A673 (cell line): ENCODE results near the gene GALNT10. TPM values are rescaled to one million over a fixed set of nuclear protein-coding genes. Genes with fewer than 3 reads are reported as not detected.

Experiments
- BruUV-seq: library from RNA; stranded (reverse); fragments of 400-500 nt; replicated peaks from 2 replicates; lab custom pipeline; 2021; lab: Mats Ljungman, UMichigan
- CTCF ChIA-PET: fragments of 300-600 bp; sonication (Branson Sonifier 250); formaldehyde crosslinking; loops from one replicate; lab custom pipeline; 2022; ENCODE audit warnings: antibody characterized with exemption; lab: Charles Lee
- POLR2A ChIA-PET: fragments of 300-600 bp; sonication (Branson Sonifier 250); formaldehyde crosslinking; loops from one replicate; lab custom pipeline; 2022; ENCODE audit warnings: antibody characterized with exemption; ENCODE audit not compliant: low non-redundant PET; lab: Charles Lee
- DNase-seq: peaks from one replicate; pipeline ENCODE4 v3.0.0-alpha.2; 2015; ENCODE audit warnings: low spot score
- H3K27ac ChIP-seq: fragments of 200-600 bp; sonication (generic); 2 replicates; pipeline ENCODE4 v1.5.1; 2016; ENCODE audit warnings: mixed run types, low read depth, mild to moderate bottlenecking, mixed read lengths, antibody characterized with exemption, low read length; ENCODE audit not compliant: poor library complexity, severe bottlenecking
- H3K27me3 ChIP-seq: fragments of 200-600 bp; sonication (generic); replicated peaks from 2 replicates; pipeline ENCODE4 v1.6.1; 2017; ENCODE audit warnings: mixed run types, low read depth, mild to moderate bottlenecking, mixed read lengths, antibody characterized with exemption, low read length; ENCODE audit not compliant: insufficient read depth, poor library complexity
- H3K36me3 ChIP-seq: fragments of 200-600 bp; sonication (generic); 2 replicates; pipeline ENCODE4 v1.6.1; 2016; ENCODE audit warnings: mixed run types, mild to moderate bottlenecking, mixed read lengths, antibody characterized with exemption, low read length; ENCODE audit not compliant: insufficient read depth, poor library complexity, severe bottlenecking
- H3K4me1 ChIP-seq: fragments of 200-600 bp; sonication (generic); 2 replicates; pipeline ENCODE4 v1.6.1; 2017; ENCODE audit warnings: mixed run types, mild to moderate bottlenecking, mixed read lengths, antibody characterized with exemption, low read length; ENCODE audit not compliant: insufficient read depth, poor library complexity, severe bottlenecking
- H3K4me3 ChIP-seq: fragments of 200-600 bp; sonication (generic); 2 replicates; pipeline ENCODE4 v1.5.1; 2016; ENCODE audit warnings: low read depth, mixed run types, mild to moderate bottlenecking, mixed read lengths, low read length; ENCODE audit not compliant: poor library complexity, severe bottlenecking
- H3K9me3 ChIP-seq: fragments of 200-600 bp; sonication (generic); 2 replicates; pipeline ENCODE4 v1.6.1; 2016; ENCODE audit warnings: mixed run types, low read depth, mild to moderate bottlenecking, mixed read lengths, antibody characterized with exemption, low read length; ENCODE audit not compliant: poor library complexity, severe bottlenecking
- CTCF ChIP-seq: fragments of 300-800, 200-600 bp; sonication (generic); conservative IDR thresholded peaks from 2 replicates; pipeline ENCODE4 v1.5.1; 2017; ENCODE audit warnings: low read depth, mild to moderate bottlenecking, antibody characterized with exemption, low read length, moderate library complexity, mixed read lengths
- EZH2 ChIP-seq: fragments of 200-600 bp; sonication (generic); IDR thresholded peaks from 2 replicates; pipeline ENCODE4 v1.6.1; 2017; ENCODE audit warnings: borderline replicate concordance, low read depth, mild to moderate bottlenecking, mixed read lengths, antibody characterized with exemption, low read length; ENCODE audit not compliant: poor library complexity, severe bottlenecking
- intact Hi-C: fragments of 100-400 bp; cut with micrococcal nuclease; formaldehyde crosslinking; loops from one replicate; pipeline ENCODE4 v1.10.0; 2022; ENCODE audit not compliant: unreplicated experiment
- total RNA-seq: library from RNA; stranded (reverse); gene quantifications from 2 replicates; pipeline ENCODE4 v1.2.3, GENCODE V29; 2021

GALNT10 gene
- total RNA-seq, 1 experiment from 2014 or later: 17.9 TPM

GRCh38 chr5:154172785-154173184 is 17.7 kb upstream of the GALNT10 start:
- ChIA-PET POLR2A (no interaction called here), CTCF (no interaction called here)
- H3K36me3 ChIP-seq: no peaks in the 10 kb centered on the region
- BruUV-seq: no TSS peak
- H3K27ac ChIP-seq: no peak overlapping the region
- no peak for DNase-seq
- no peaks in the 10 kb centered on the region for H3K9me3 ChIP-seq
- peaks cover 7% of the 10 kb centered on the region for H3K4me1 ChIP-seq
- H3K27me3 ChIP-seq: no peaks in the 10 kb centered on the region
- no peak for TF ChIP-seq EZH2
- no peak for TF ChIP-seq CTCF
- no peak overlapping the region for H3K4me3 ChIP-seq
- intact Hi-C loops: no loop called here

- Histone ChIP-seq H3K27me3 (no peaks in the 10 kb centered on the region), H3K36me3 (no peaks in the 10 kb centered on the region), H3K4me1 (peaks cover 7% of the 10 kb centered on the region), H3K9me3 (no peaks in the 10 kb centered on the region), H3K27ac (no peak overlapping the region), H3K4me3 (no peak overlapping the region)
- ChIA-PET POLR2A (no interaction called here), CTCF (interaction anchor here (0.8 kb wide), 1 partner anchor 102 kb away, joined by 3 read pairs; no protein-coding TSS in a partner anchor)
- TF ChIP-seq EZH2: no peak
- TF ChIP-seq CTCF: no peak
- BruUV-seq: no TSS peak
- DNase-seq: no peak
- intact Hi-C loops: no loop called here
Observed at GRCh38 chr5:154174091-154174490, 16.4 kb upstream of the GALNT10 start.

GRCh38 chr5:154176181-154176580 is 14.4 kb upstream of the GALNT10 start:
- H3K9me3 ChIP-seq: no peaks in the 10 kb centered on the region
- no peak for TF ChIP-seq CTCF
- BruUV-seq: no TSS peak
- no peaks in the 10 kb centered on the region for H3K36me3 ChIP-seq
- intact Hi-C loops: no loop called here
- ChIA-PET CTCF (no interaction called here), POLR2A (no interaction called here)
- peak; percentile 30 for DNase-seq
- H3K4me1 ChIP-seq: peaks cover 7% of the 10 kb centered on the region
- H3K4me3 ChIP-seq: no peak overlapping the region
- no peak overlapping the region for H3K27ac ChIP-seq
- H3K27me3 ChIP-seq: no peaks in the 10 kb centered on the region
